Neural progenitor cell (in vitro differentiated cells): Measurements from ENCODE around the gene SAMD4A. TPM values are rescaled to one million over a fixed set of nuclear protein-coding genes. Genes with fewer than 3 reads are reported as not detected.

Source experiments
- DNase-seq: peaks from one replicate; pipeline ENCODE4 v3.0.0-alpha.2; 2016; ENCODE audit warnings: low spot score
- H2AFZ ChIP-seq: fragments of 200-600 bp; sonication (generic); replicated peaks from 2 replicates; pipeline ENCODE4 v1.6.1; 2016; ENCODE audit warnings: antibody characterized with exemption
- H3F3A ChIP-seq: fragments of 200-600 bp; sonication (generic); 2 replicates; pipeline ENCODE4 v1.6.1; 2016; ENCODE audit warnings: antibody characterized with exemption, low read depth
- H3K27ac ChIP-seq: fragments of 200-600 bp; sonication (generic); 2 replicates; pipeline ENCODE4 v1.5.1; 2016; ENCODE audit warnings: mild to moderate bottlenecking
- H3K27me3 ChIP-seq: fragments of 200-600 bp; sonication (generic); 2 replicates; pipeline ENCODE4 v1.6.1; 2016; ENCODE audit warnings: mild to moderate bottlenecking, moderate library complexity
- H3K36me3 ChIP-seq: fragments of 200-600 bp; sonication (generic); 2 replicates; pipeline ENCODE4 v1.5.1; 2016
- H3K4me1 ChIP-seq: fragments of 200-600 bp; sonication (generic); 2 replicates; pipeline ENCODE4 v1.6.1; 2016; ENCODE audit warnings: mixed run types
- H3K4me2 ChIP-seq: fragments of 200-600 bp; sonication (generic); 2 replicates; pipeline ENCODE4 v1.6.1; 2016
- H3K4me3 ChIP-seq: fragments of 200-600 bp; sonication (generic); 2 replicates; pipeline ENCODE4 v1.5.1; 2016
- H3K79me2 ChIP-seq: fragments of 200-600 bp; sonication (generic); 2 replicates; pipeline ENCODE4 v1.6.1; 2016; ENCODE audit warnings: low read depth
- H3K9ac ChIP-seq: fragments of 200-600 bp; sonication (generic); 2 replicates; pipeline ENCODE4 v1.6.1; 2016
- H3K9me3 ChIP-seq: fragments of 200-600 bp; sonication (generic); 2 replicates; pipeline ENCODE4 v1.5.1; 2016; ENCODE audit warnings: low read depth
- H4K20me1 ChIP-seq: fragments of 200-600 bp; sonication (generic); 2 replicates; pipeline ENCODE4 v1.6.1; 2016; ENCODE audit warnings: low read depth
- H3K27ac Mint-ChIP-seq: 3 replicates; pipeline ENCODE4 v1.8.0; 2021; ENCODE audit warnings: mixed read lengths
- H3K27me3 Mint-ChIP-seq: 2 replicates; pipeline ENCODE4 v1.8.0; 2022; ENCODE audit warnings: low read depth, mild to moderate bottlenecking, inconsistent platforms, moderate library complexity, mixed read lengths; ENCODE audit not compliant: insufficient read depth
- H3K36me3 Mint-ChIP-seq: 3 replicates; pipeline ENCODE4 v1.8.0; 2021; ENCODE audit warnings: mixed read lengths
- H3K4me1 Mint-ChIP-seq: 3 replicates; pipeline ENCODE4 v1.8.0; 2021; ENCODE audit warnings: mixed read lengths
- H3K4me3 Mint-ChIP-seq: 3 replicates; pipeline ENCODE4 v1.8.0; 2021; ENCODE audit warnings: mild to moderate bottlenecking, moderate library complexity, mixed read lengths
- H3K9me3 Mint-ChIP-seq: 3 replicates; pipeline ENCODE4 v1.8.0; 2020; ENCODE audit warnings: mixed read lengths
- CTCF ChIP-seq: fragments of 200-600 bp; sonication (generic); IDR thresholded peaks from 2 replicates; pipeline ENCODE4 v1.5.1; 2017; ENCODE audit warnings: antibody characterized with exemption, mild to moderate bottlenecking
- EZH2 ChIP-seq: fragments of 200-600 bp; sonication (generic); IDR thresholded peaks from 2 replicates; pipeline ENCODE4 v1.6.1; 2017; ENCODE audit warnings: antibody characterized with exemption, mild to moderate bottlenecking, moderate library complexity
- EZH2phosphoT487 ChIP-seq: fragments of 200-600 bp; sonication (generic); IDR thresholded peaks from 2 replicates; pipeline ENCODE4 v1.6.1; 2017; ENCODE audit warnings: antibody characterized with exemption
- total RNA-seq: library from RNA; depleted of rRNA; stranded (reverse); fragments of >200 nt; gene quantifications from 2 replicates; pipeline ENCODE4 v1.2.3, GENCODE V29; 2015; ENCODE audit warnings: low replicate concordance

The SAMD4A gene
- total RNA-seq, 1 donor from 2014 or later, result 4.3 TPM

GRCh38 chr14:54828037-54828436 is 261.1 kb downstream of the SAMD4A start:
- Mint-ChIP-seq H3K36me3 (no peaks in the 10 kb centered on the region), H3K4me1 (no peaks in the 10 kb centered on the region), H3K27me3 (peaks cover 2% of the 10 kb centered on the region), H3K4me3 (no peak overlapping the region), H3K27ac (no peak overlapping the region), H3K9me3 (peaks cover 21% of the 10 kb centered on the region)
- no peak overlapping the region for H3K4me3 ChIP-seq
- H3K9me3 ChIP-seq, result peaks cover 5% of the 10 kb centered on the region
- no peak for TF ChIP-seq EZH2
- no peak for TF ChIP-seq CTCF
- TF ChIP-seq EZH2phosphoT487, result no peak
- H3K9ac ChIP-seq, result no peak overlapping the region
- H3K36me3 ChIP-seq, result no peaks in the 10 kb centered on the region
- H3K27me3 ChIP-seq, result no peaks in the 10 kb centered on the region
- H2AFZ ChIP-seq, result no peak overlapping the region
- no peak for DNase-seq
- H3F3A ChIP-seq, result no peaks in the 10 kb centered on the region
- H3K79me2 ChIP-seq, result no peaks in the 10 kb centered on the region
- H3K27ac ChIP-seq, result no peak overlapping the region
- H3K4me2 ChIP-seq, result no peak overlapping the region
- H3K4me1 ChIP-seq, result no peaks in the 10 kb centered on the region
- H4K20me1 ChIP-seq, result no peaks in the 10 kb centered on the region

GRCh38 chr14:54829486-54830224 is 262.7 kb downstream of the SAMD4A start:
- no peaks in the 10 kb centered on the region for H3K9me3 ChIP-seq
- no peaks in the 10 kb centered on the region for H3K79me2 ChIP-seq
- no peaks in the 10 kb centered on the region for H3K27me3 ChIP-seq
- no peaks in the 10 kb centered on the region for H3K36me3 ChIP-seq
- H3K9me3 Mint-ChIP-seq, result peaks cover 12% of the 10 kb centered on the region
- H3K9ac ChIP-seq, result no peak overlapping the region
- no peak overlapping the region for H3K27ac ChIP-seq
- TF ChIP-seq EZH2phosphoT487, result no peak
- no peak for TF ChIP-seq CTCF
- no peak for TF ChIP-seq EZH2
- no peak overlapping the region for H3K4me2 ChIP-seq
- H3K36me3 Mint-ChIP-seq, result no peaks in the 10 kb centered on the region
- H3K4me1 Mint-ChIP-seq, result no peaks in the 10 kb centered on the region
- H3F3A ChIP-seq, result no peaks in the 10 kb centered on the region
- H3K4me3 Mint-ChIP-seq, result no peak overlapping the region
- no peak overlapping the region for H2AFZ ChIP-seq
- H3K27me3 Mint-ChIP-seq, result peaks cover 2% of the 10 kb centered on the region
- H3K27ac Mint-ChIP-seq, result no peak overlapping the region
- DNase-seq, result no peak
- no peaks in the 10 kb centered on the region for H4K20me1 ChIP-seq
- H3K4me3 ChIP-seq, result no peak overlapping the region
- no peaks in the 10 kb centered on the region for H3K4me1 ChIP-seq

- Histone ChIP-seq H3K27me3 (no peaks in the 10 kb centered on the region), H3K9me3 (no peaks in the 10 kb centered on the region), H3K27ac (no peak overlapping the region), H3K4me3 (no peak overlapping the region), H4K20me1 (no peaks in the 10 kb centered on the region), H3F3A (no peaks in the 10 kb centered on the region), H3K4me1 (no peaks in the 10 kb centered on the region), H3K79me2 (no peaks in the 10 kb centered on the region), H3K4me2 (no peak overlapping the region), H3K36me3 (no peaks in the 10 kb centered on the region), H3K9ac (no peak overlapping the region), H2AFZ (no peak overlapping the region)
- peaks cover 7% of the 10 kb centered on the region for H3K9me3 Mint-ChIP-seq
- no peak overlapping the region for H3K27ac Mint-ChIP-seq
- no peak for DNase-seq
- no peaks in the 10 kb centered on the region for H3K4me1 Mint-ChIP-seq
- TF ChIP-seq EZH2, result no peak
- no peak for TF ChIP-seq EZH2phosphoT487
- TF ChIP-seq CTCF, result no peak
- H3K36me3 Mint-ChIP-seq, result no peaks in the 10 kb centered on the region
- peaks cover 2% of the 10 kb centered on the region for H3K27me3 Mint-ChIP-seq
- no peak overlapping the region for H3K4me3 Mint-ChIP-seq
Measured at GRCh38 chr14:54830650-54831049, 263.7 kb downstream of the SAMD4A start.
